Muscle of back (tissue), 11 donors: ENCODE results near the gene GRIA1. TPM values are rescaled to one million over a fixed set of nuclear protein-coding genes. Genes with fewer than 3 reads are reported as not detected.

Experiments used
- DNase-seq, 3 donors: peaks; one replicate each; pipeline versions ENCODE4 v3.0.0 to v3.0.0-alpha.2; 2013
- polyA plus RNA-seq, 10 donors: library from polyadenylated mRNA; unstranded; fragments of 120-200 nt; gene quantifications; one replicate each; pipeline ENCODE4 v1.2.1, GENCODE V29; 2013; ENCODE audit not compliant: insufficient read length in 10 of 10

GRIA1 gene
- polyA plus RNA-seq, 10 donors: 0.65 to 1.9 (median 0.86) TPM

DNA sequence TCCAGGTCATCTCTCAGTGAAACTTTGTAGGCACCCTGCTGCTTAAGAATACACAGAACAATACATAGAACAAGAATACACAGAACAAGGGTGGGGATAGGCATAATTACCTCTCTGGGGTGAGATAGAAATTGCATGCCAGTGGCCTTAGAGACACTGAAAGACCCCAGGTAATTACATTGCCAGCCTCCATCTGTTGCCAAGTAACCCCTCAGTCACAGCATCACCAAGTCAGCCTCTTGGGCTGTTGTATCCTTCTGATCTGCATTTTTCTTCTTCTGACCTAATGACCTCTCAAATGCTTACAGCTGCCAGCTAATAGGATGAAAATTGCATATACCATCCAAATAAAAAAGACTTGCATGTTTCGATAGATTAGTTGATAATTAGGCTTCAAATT is 167.7 kb downstream of the GRIA1 start:
- no peak for DNase-seq

DNA sequence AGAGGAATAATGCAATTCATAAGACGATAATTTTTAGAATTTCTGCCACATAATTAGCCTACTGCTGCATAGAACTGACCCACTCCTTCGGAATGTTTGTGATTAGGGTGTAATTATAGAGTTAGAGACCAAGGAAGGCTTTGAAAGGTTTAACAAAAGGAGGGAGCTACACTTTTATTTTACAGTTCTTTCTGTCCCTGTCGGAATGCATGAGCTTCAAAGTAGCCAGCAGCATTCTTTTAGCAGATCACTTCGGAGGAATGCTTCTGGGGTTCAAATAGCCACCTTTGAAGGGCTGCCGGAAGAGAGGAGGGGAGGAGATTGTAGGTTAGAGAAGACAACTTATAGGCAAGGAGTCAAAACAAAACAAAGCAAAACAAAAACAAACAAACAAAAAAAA is 168.1 kb downstream of the GRIA1 start:
- no peak for DNase-seq

DNA sequence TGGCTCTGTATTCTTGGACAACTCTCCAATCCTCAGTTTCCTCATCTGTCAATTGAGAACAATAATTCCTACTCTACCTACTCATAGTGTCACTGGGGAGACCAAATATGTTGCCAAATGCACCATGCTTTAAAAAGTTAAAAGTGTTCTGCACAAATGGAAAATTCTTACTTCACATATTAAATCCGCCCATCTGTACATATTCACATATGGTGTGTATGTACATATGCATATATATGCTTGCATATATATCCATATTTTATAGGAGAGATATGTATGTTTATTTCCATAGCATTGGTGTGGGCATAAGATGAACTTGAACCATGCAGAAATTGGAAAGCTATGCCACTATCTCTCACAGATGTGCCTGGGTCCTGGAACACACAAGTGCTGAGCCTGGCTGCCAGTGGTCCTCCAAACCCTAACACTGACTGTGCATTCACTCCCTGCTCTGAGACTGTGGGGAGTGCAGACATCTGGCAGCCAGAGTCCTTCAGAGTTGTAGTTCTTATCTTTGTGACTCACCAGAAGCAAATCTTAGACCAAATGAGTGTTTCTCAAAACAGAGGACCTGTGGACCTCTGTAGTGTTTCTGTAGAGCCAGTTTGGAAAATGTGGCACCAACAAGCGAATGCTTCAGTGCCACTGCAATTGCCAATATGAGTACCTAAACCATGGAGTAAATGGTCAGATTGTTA is 168.7 kb downstream of the GRIA1 start:
- DNase-seq: peak in 1 of 3 donors; percentile 45

DNA sequence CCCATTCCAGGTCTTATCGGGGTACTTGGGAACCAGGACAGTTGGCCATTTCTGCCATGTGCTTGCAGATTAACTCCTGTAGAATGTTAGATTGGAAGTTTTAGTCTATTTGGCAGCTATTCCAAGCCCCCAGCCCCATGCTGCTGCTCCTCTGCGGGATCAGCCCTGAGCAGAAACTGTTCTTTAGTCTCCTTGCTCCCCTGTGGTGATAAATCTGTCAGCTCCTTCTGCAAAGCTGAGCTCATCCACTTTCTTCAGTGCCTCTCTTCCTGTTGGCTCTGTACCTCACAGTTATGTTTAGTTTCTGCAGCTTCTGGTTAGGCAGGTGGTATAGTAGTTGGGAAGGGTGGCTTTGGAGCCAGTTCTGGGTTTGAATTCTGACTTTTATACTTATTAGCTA is 170.4 kb downstream of the GRIA1 start:
- DNase-seq: no peak

DNA sequence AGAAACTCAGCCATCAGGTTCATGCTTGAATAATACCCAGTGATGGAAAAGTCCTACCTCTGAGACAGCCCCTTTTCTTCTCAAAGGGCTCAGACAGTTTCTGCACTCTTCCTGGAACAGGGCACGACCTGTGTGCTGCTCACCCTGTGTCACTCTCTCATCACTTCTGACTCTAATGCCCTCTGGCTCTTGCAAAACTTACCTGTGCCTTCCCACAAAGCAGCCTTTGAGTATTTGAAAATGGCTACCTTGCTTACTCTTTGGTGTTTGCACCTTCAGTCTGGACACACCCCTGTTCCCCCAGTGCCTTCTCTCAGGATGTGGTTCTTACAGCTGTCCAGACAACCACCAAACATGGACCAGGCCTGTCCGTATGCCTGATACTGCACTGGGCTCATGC is 171.4 kb downstream of the GRIA1 start:
- no peak for DNase-seq

DNA sequence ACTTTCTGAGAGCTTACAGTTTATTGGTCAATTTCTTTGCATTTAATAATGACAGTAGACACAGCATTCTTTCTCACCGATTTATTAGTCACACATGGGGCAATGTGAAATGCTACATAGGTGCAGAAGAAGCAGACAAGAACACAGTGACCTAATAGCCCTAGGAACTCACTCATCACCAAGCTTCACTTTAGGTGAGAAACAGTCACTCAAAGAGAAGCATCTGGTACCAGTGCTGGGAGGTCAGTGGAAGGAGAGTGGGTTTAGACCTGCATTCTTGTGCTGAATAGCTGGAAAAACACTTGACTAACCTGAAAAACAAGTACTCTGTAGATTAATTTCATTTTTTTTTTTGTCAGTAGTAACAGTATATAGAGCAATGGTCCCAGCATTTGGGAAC is 179.6 kb downstream of the GRIA1 start:
- no peak for DNase-seq

DNA sequence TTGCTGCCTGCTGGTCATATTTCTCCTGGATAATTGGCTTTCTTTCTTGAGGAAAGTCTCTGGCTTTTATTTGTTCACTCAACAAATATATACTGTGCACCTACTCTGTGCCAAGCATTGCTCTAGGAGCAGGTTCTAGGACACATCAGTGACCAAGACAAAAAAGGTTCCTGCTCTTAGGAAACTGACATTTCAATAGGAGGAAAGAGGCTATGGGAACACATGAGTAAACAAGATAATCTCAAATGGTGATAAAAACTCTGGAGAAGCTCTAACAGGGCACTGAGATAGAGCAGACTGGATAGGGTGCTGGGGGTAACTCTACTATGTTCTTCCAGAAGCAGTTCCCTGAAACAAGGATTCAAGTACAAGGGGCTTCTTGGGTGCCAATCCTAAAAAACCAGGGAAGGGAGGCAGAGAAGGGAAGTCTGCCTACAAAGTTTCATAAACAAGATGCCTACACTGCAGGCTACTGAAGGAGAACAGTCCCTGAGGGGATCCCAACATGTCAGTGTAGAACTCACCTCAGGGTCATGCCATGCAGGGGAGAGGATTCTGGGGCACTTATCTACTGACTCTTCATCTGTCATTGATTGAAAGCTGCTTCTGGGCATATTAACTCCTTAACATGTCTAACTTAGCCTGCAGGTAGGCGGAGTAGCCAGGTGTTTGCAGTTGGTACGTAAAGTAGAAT is 181.3 kb downstream of the GRIA1 start:
- no peak for DNase-seq

DNA sequence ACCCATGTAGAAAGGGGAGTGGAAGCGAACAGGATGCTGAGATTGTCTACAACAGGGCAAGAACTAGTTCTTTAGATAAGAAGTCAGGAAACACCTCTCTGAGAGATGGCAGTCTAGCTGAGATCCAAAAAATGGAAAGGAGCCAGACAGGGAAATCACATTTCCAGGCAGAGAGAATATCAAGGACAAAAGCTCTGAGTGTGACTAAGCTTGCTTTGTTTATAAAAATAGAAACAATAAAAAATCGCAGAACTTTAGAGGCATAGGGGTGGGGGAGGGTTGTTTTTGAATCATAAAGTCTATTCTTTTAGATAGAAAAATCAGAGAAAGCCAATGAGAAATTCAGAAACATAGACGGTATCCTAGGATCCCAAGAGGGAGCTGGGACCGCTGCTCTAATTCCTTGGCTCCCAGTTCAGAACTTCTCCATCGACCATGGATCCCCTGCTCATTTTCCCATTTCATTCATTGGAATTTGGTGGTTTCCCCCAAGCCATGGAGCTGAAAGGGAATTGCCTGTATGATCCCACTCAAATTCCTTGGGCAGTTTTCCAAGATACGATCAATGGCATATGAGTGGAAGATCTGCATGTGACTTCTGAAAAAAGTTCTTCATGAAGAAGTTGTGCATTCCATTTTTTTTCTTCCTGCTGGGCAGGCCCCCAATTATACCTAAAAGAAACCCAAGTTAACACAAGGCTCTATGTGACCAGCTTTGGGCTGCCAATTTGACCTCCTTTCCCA is 182.0 kb downstream of the GRIA1 start:
- DNase-seq: peak in 2 of 3 donors; percentile 11 to 15

DNA sequence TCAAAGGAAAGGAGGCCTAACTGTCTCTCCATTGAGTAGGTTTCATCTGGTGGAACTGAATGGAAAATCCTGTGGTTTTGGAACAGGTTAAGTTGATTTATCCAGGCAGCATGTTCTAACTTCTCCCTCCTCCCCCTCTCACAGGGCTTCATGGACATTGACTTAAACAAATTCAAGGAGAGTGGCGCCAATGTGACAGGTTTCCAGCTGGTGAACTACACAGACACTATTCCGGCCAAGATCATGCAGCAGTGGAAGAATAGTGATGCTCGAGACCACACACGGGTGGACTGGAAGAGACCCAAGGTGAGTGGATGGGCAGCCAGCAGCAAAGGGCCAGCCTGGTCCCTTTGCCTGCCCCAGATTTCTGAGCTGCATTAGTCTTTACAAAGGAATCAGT is 183.9 kb downstream of the GRIA1 start:
- DNase-seq: no peak

DNA sequence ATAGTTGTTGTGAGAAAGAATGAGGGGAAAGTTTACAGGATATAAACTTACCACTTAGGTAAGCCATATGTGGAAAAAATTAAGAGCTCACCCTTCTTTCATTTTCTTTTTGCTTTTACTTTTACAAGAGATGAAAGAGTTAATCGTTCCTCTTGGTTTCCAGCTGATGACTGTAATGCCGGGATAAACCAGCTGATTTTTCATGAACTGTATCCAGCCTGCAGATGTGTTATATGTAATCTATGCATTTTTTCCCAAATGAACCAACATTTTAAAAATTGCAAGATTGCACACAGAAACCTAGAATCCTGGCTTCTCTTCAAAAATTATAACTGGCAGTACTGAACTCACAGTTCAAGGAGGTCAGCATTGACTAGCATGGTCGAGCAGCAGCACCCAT is 185.9 kb downstream of the GRIA1 start:
- peak in 1 of 3 donors; percentile 22 for DNase-seq

DNA sequence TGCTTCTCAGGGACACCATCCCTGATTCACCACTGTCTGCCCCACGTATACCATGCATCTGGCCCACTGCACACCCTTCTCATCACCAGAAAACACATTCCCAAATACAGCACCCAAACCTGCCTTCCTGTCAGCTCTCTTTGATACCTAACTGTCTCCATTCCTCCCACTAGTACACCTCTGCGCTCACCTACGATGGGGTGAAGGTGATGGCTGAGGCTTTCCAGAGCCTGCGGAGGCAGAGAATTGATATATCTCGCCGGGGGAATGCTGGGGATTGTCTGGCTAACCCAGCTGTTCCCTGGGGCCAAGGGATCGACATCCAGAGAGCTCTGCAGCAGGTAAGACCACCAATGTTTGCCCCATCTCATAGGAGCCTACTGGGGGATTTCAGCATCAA is 186.4 kb downstream of the GRIA1 start:
- DNase-seq: no peak

DNA sequence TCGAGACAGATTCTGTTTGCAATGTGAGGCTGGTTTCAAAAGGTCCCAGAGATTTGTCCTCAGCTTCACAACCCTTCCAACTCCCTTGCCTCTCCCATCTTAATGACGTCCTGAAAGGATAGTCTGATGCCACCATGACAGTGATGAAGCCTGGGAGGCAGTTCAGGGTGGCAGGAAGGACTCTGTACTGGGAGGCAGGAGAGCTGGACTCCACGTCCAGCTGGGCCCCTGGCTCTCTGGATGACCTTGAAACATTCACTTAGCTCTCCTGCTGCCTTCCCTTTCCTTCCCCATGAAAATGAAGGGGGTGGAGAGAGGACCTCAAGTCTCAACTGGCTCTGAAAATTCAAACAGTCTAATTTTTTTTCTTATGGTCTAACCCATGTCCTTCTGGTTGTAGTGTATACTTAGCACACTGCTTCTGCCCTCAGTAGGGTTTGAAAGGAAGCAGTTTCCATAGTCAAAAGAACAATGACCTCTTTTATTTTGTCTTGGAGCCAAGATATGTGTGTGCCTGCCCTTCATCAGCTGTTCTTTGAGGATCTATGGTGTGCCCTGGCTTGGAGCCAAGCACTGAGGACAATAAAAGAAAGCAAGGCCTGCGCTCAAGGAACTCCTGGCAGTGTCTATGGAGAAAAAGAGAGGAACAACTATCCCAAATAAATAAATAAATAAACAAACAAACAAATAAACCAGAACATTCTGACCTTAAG is 188.3 kb downstream of the GRIA1 start:
- peak in 1 of 3 donors; percentile 6 for DNase-seq

DNA sequence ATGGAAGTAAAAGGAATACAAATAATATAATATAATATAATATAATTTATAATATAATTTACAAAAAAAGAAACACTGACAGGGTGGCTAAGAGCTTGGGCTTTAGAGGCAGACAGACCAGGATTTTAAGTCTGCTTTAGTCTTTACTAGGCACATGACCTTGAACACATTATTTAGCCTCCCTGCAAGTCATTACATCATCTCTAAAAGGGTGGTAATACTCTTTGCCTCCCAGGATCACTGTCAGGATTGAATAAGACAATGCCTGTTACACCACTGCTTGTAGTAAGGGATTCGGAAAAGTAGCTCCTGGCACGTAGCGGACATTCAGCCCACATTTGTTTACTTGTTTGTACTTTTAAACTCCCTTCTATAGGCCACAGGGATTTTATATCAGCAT is 199.8 kb downstream of the GRIA1 start:
- no peak for DNase-seq

DNA sequence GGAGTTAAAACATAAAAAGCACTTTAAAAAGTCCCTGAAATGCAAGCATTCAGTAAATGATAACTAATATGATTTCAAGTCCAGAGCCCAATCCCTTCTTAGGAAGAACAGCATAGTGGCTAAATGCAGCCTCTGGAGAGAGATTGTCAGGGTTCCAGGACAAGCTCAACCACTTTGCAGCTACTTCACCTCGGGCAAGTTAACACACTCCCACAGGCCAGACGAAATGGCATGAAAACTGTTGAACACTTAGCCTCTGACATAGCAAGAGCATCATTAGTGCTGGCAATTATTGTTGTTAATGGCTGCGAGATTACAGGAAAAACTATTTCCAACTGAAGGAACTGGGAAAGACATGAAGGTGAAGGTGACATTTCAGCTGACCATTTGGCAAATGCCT is 205.8 kb downstream of the GRIA1 start:
- no peak for DNase-seq

DNA sequence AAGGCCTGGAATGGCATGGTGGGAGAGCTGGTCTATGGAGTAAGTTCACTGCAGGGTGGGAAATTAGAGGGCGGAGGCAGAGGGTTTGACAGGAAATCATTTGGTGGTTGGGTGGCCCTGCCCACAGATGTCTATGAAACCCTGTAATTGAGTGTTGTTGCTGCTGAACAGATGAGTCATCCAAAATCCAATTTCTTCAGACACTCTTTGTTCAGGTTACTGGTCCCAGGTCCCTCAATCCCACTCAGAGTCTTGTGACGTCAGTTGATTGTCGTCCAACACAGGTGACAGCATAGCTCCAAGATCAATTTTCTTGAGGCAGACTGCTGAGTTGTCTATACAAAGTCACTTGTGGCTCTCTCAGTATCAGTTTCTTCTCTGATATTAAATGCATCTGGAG is 208.6 kb downstream of the GRIA1 start:
- DNase-seq: no peak

DNA sequence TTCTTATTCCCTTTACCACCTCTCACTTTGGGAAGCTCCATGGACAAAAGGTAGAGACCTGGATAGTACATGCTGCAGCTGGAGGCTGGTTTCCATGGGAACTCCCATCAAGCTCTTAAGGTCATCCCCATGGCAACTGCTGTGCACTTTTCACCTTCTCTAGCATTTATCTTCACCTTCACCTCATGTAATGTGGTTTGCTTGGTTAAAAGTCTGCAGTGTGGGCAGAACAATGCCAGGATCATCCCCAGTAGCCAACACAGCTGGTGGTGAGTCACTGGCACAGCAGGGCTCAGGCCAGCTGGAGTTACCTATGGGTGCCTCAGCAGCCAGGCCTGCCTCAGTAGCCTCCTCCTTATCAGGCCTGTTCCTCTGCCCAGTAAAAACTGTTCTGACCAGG is 210.5 kb downstream of the GRIA1 start:
- no peak for DNase-seq

DNA sequence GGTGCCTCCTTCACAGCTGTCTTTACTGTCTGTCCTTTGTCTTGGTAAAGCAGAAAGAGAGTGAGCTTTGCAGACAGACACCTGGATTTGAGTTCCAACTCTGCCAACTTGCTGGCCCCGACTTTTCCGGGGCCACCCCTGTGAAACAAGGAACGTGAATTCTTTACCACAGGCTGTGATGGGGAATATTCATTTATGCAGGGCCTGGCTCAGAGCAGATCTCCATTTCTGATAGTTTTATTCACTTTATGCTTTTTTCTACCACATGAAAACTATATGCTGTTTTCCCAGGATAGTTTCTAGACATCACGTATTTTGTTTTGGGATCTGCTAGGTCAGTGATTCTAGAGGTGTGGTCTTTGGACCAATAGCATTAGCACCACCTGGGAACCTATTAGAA is 211.8 kb downstream of the GRIA1 start:
- no peak for DNase-seq

DNA sequence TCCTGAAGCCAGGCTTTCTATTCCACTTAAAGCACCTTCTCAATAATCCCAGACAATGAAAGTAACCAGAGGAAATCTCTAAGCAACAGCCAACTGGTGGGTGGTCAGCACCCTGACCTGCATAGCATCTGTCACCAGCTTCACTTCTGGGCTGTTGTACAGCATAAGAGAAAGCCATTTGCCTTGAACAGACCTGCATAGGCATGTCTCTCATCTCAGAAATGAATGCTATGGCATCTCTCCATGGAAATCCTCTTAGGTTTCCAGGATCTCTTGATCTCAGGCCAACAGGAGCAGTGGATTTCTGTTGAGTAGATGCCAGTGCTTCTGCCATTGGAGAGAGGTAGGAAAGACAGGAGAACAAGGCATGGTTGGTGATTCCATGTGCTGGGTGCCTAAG is 213.6 kb downstream of the GRIA1 start:
- DNase-seq: no peak

DNA sequence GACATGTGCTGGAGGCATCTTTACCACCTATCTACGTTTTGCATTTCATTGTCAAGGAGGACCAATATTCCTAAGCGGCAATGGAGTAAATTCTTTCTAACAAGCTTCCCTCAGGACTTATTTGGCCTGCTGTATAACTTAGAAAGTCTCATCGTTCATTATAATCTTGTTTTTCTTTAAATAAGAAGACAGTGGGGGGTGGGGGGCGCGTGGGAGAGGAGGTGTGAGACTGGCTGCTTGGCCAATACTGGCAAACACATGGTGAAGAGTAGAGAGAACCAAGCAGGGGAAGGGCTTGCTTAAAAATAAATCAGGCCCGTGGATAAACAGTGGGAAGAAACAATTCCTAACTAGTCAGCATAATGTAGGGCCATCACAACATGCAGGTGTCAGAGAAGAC is 217.2 kb downstream of the GRIA1 start:
- DNase-seq: no peak

DNA sequence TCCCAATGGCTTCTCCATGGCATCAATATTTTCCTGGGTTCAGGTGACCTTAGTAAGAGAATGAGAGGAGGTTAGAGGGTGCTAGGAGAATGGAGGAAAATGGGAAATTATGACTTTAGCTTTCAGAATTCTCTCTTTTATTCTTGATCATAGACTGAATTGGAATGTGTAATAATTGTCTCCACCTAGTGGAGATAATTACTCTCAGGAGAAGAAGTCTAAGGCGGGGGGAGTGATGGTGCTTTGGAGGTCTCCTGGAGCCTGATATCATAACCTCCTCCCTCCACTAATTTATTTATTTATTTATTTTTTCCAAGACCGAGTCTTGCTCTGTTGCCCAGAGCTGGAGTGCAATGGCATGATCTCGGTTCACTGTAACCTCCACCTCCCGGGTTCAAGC is 221.3 kb downstream of the GRIA1 start:
- DNase-seq: no peak

DNA sequence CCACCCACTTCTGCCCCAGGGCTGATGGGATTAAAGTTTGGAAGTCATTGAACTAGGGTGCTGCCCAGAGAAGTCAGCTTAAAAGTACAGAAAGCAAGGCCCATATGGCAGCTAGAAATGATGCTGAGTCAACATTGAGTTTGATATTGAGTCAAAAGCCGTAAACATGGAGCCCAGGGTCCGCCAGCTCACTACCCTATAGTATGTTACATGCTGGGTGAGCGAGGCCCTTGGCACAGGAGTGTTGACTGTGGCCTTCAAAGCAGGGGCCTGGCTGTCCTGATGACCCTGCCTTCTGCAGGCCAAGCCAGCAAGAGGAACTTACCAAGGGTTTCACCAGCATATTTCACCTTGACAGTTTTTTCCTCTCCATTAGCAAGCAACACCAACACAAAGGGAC is 222.5 kb downstream of the GRIA1 start:
- DNase-seq: no peak

DNA sequence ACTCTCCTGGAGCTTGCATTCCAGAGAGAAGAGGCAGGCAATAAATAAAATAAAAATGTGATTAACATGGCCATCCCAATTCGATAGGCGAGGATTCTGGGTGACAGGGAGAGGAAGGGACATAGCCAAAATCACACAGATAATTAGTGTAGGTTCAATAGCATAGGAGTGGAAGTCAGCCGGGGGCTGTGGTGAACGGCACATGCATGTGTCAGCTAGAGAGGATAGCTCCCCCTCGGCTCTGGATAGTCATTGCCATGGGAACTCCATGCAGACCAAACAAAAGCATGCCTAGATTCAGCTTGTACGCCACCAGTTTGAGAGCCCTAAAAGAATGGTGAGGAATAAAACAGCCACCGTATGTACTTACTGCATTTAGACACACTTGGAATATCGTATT is 223.5 kb downstream of the GRIA1 start:
- DNase-seq: no peak
